HG03354 (cell line): ENCODE data around the gene AQP10.
"Not testable (repeated sequence)": the region's sequence is repeated elsewhere in the genome, so short reads cannot be mapped to it uniquely, and the experiment has no call there.

Experiments used
- ATAC-seq: cut with Tn5 transposase; IDR thresholded peaks from one replicate; pipeline ENCODE4 v1.9.1; 2021; ENCODE audit warnings: mild to moderate bottlenecking; ENCODE audit not compliant: unreplicated experiment, poor library complexity, severe bottlenecking

The AQP10 gene, protein sequence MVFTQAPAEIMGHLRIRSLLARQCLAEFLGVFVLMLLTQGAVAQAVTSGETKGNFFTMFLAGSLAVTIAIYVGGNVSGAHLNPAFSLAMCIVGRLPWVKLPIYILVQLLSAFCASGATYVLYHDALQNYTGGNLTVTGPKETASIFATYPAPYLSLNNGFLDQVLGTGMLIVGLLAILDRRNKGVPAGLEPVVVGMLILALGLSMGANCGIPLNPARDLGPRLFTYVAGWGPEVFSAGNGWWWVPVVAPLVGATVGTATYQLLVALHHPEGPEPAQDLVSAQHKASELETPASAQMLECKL

DNA sequence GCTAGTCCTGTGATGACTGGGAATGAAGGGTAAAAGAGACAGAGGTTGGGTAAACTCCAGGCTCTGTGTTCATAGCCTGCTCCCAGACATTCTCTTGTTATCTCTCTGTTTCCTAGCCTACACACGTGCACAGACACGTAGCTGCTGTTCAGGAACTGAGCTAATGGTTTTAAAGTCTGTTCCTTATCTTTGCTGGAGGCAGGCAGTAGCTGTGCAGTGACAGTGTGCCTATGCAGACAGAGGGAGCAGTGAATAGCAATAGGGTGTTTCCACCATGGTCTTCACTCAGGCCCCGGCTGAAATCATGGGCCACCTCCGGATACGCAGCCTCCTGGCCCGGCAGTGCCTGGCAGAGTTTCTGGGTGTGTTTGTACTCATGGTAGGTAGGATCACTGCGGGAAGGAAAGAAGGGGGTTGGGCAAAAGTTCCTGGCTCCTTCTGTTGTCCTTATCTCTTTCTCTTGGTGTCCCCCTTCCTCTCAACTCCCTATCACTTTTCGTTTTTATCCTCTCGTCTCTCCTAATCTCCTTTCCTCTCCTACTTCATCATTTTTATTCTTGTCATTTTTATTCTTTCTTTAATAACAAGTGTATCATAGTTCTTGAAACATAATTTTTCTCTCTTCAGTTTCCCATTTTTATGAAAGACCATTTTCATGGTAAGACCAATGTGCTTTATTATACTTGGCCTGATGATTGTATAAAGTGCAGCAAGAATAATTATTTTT, at the start of gene AQP10:
TSS of gene AQP10 (plus strand) at position 212 of the 727 bp plus-strand sequence. CDS start at position 275, 63 bp downstream.
- ATAC-seq, result no peak

DNA sequence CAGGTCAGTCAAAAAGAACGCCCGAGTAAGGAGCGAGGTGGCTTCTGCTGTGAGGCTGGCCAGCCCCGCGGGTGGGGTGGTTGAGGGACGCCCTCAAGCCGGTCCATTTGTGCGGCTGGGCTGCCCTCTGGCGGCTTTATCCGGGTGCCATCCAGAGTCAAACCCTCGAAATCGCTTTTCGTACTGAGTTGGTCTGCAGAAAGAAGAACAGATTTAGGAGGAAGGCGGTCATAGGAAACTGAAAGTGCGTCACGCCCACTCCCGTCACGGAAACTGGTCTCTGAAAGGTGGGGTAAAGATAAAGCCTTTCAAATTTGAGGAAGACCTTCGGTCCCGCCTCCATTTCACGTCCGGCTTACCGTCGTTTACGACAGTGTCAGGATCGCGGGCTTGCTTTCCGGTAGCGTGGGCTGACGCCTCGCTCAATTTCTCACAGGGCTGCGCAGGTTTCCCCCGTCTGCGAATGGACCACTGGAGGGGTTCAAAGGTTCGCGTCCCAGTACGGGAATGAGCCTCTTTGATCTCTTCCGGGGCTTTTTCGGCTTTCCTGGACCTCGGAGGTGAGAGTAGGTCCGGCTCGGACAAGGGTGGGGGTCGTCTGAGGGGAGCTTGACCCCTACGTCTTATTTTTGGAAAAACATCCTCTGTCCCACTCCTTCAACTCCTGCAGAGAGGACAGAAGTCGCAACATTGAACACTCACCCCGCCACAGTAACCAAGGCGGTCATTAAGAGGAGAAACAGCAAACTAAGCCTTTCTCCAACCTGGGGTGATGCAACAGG, 48.5 kb upstream of the AQP10 start, which contains the start of gene HAX1:
TSS of gene HAX1 (plus strand) at position 413 of the 782 bp plus-strand sequence. CDS start at position 508, 95 bp downstream.
- peak; percentile 90 for ATAC-seq

DNA sequence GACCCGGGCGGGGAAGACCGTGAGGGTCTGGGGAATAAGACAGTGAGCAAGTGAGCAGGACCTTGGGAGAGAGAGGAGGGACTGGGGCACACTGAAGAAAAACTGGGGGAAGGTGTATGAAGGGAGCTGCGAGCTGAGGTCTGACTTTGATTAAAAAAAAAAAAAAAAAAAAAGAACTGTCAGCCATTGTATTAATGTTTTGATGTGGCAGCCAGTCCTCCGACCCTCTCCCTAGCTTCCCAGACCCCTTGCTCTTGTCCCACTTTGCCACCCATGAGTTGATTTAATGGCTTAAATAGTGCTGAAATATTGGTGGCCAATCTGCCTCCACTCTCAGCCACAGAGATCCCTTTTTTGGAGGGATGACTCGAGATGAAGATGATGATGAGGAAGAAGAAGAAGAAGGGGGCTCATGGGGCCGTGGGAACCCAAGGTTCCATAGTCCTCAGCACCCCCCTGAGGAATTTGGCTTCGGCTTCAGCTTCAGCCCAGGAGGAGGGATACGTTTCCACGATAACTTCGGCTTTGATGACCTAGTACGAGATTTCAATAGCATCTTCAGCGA, 47.8 kb upstream of the AQP10 start:
- ATAC-seq, result no peak

DNA sequence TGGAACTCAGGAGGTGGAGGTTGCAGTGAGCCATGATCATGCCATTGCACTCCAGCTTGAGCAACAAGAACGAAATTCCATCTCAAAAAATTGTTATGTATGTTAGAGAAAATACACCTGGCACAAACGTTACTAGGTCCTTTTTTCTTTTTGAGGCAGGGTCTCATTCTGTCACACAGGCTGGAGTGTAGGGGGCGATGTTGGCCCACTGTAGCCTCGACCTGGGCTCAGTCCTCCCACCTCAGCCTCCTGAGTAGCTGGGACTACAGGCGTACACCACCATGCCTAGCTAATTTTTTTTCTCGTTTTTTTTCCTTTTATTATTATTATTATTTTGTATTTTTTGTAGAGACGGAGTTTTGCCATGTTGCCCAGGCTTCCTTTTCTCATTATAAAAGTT, 44.1 kb upstream of the AQP10 start:
- no peak for ATAC-seq

DNA sequence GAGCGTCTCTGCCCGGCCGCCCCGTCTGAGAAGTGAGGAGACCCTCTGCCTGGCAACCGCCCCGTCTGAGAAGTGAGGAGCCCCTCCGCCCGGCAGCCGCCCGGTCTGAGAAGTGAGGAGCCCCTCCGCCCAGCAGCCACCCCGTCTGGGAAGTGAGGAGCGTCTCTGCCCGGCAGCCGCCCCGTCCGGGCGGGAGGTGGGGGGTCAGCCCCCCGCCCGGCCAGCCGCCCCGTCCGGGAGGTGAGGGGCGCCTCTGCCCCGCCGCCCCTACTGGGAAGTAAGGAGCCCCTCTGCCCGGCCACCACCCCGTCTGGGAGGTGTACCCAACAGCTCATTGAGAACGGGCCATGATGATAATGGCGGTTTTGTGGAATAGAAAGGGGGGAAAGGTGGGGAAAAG, 33.3 kb upstream of the AQP10 start:
- ATAC-seq, result not testable (repeated sequence)

DNA sequence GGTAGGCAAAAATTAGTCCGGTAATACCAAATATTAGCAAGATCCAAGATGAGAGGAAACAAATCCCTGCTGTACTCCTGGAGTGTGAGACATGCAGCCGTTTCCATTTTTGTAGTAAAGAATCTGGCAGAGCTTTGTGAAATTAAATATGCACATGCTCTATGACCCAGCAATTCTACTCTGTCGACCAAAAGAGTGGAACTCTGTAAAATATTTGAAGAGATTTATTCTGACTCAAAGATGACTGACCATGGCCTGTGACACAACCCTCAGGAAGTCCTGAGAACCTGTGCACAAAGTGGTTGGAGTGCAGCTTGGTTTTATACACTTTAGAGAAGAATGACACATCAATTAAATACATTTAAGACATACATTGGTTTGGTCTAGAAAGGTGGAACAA, 32.2 kb upstream of the AQP10 start:
- ATAC-seq, result no peak

DNA sequence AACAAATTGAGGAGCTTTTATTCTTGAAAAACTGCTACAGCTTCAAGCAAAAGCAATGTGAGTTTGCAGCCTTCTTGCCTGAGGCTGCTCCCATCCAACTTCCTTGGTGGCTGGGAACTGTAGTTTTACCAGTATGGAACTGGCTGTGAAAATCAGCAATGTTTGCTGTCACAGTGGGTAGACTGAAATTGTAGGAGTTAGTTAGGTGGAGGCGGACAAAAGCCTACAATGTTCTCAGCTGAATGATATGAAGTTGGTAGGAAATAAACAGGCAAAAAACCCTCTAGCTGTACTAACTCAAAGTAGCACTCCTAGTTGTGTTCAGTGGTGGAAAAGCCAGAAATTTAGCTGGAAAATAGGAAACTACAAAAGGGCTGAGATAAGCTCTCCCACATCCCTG, 30.0 kb upstream of the AQP10 start:
- ATAC-seq, result no peak

DNA sequence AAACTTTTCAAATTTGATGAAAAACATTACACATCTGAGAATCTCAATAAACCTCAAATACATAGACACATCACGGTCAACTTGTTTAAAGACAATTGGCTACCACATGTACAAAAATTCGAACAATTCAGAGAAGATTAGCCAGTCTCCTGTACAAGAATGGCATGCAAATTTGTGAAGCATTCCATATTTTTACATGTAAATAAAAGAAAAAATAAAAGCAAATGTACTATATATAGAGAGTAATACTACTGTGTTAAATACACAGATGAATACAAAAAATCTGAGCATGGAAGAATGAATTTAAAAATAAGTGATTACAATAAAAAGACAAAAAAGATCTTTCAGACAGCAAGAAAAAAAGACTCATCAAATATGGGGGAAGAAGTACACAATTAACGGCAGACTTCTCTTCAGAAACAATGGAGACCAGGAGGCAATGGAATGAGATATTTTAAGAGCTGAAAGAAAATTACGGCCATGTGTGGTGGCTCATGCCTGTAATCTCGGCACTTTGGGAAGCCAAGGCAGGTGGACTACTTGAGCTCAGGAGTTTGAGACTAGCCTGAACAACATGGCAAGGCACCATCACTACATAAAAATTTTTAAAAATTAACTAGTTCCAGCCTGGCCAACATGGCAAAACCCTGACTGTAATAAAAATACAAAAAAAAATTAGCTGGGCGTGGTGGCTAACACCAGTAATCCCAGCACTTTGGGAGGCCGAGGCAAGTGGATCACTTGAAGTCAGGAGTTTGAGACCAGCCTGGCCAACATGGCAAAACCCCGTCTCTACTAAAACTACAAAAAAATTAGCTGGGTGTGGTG, 25.3 kb upstream of the AQP10 start:
- no peak for ATAC-seq

DNA sequence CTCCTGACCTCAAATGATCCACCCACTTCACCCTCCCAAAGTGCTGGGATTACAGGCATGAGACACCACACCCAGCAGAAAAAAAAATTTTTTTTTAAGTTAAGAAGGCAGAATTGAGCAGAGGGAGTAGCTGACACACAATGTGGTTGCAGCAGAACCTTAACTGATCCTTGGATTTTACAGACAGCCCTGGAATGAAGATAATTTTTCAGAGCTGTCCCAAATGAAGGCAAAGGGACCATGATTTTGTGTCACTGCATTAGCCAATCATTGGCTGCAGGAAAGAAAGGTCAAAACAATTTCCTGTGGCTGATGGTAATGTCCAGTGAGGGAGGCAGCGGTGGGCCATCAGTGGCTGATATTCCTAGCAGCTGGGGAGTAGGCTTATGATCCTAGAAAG, 19.3 kb upstream of the AQP10 start:
- no peak for ATAC-seq

DNA sequence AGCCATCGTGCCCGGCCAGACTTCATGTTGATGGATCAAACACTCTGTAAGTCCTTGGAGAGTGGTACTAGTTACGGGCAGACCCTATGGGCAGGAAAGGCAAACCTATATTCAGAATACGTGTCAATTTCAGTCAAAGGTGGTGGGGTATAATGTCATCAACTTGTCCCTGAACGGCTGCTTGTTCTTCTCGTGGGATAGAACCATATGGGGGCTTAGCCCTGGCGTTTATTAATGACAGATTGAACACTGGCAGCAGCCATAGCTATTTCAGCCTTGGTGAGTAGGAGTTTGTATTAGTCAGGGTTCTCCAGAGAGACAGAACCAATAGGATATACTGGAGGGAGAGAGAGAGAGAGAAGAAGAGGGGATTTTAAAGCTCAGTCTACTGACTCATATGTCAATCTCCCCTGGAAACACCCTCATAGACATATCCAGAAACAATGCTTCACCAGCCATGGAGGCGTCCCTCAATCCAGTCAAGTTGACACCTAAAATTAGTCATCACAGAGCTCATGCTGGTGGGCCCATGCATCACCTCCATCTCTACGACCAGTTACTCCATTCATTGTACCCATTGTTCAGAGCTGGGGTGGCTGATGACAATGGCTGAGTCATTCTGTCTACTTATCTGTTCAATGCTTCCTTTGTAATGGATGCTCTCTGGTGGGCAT, 16.1 kb upstream of the AQP10 start:
- ATAC-seq, result no peak

DNA sequence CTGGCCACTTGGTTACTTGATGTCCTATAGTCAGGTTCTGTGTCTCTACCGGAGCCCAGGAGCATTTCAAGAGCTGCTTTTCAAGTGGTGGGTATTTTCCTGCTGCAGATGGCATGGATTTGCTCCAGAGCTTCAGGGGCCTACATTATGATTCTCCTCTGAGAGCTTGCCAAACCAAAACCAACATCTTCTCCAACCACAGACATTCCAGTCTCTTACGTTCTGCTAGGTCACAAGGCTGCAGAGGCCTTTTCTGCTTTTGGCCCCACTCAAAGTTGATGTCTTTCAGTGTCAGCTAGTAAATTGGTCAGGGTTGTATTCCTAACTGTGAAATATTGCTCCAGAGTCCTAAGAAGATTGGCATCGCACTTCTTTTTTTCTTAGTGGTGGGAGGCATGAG, 14.7 kb upstream of the AQP10 start:
- ATAC-seq, result no peak

DNA sequence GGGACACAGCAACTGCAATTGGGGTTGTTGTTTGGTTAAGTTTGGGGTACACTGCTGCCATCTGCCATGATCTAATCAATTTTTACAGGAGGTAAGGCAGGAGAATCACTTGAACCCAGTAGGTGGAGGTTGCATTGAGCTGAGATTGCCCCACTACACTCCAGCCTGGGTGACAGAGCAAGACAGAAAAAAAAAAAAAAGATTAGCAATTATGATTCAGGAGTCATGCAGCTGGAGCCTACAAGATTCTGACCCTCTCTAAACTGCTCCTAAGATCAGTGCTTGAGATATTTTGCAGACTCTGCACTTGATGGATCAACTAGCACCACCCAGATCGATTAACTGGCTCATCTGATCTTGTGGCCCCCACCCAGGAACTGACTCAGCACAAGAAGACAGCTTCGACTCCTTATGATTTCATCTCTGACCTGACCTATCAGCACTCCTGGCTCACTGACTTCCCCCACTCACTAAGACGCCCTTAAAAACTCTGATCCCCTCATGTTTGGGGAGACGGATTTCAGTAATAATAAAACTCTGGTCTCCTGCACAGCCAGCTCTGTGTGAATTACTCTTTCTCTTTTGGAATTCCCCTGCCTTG, 13.1 kb upstream of the AQP10 start:
- ATAC-seq, result not testable (repeated sequence)

DNA sequence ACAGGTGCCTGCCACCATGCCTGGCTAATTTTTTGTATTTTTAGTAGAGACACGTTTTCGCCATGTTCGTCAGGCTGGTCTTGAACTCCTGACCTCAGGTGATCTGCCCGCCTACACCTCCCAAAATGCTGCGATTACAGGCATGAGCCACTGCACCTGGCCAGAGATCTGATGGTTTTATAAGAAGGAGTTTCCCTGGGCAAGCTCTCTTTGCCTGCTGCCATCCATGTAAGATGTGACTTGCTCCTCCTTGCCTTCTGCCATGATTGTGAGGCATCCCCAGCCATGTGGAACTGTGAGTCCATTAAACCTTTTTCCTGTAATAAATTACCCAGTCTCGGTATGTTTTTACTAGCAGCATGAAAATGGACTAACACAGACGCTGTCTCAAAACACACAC, 11.8 kb upstream of the AQP10 start:
- not testable (repeated sequence) for ATAC-seq

DNA sequence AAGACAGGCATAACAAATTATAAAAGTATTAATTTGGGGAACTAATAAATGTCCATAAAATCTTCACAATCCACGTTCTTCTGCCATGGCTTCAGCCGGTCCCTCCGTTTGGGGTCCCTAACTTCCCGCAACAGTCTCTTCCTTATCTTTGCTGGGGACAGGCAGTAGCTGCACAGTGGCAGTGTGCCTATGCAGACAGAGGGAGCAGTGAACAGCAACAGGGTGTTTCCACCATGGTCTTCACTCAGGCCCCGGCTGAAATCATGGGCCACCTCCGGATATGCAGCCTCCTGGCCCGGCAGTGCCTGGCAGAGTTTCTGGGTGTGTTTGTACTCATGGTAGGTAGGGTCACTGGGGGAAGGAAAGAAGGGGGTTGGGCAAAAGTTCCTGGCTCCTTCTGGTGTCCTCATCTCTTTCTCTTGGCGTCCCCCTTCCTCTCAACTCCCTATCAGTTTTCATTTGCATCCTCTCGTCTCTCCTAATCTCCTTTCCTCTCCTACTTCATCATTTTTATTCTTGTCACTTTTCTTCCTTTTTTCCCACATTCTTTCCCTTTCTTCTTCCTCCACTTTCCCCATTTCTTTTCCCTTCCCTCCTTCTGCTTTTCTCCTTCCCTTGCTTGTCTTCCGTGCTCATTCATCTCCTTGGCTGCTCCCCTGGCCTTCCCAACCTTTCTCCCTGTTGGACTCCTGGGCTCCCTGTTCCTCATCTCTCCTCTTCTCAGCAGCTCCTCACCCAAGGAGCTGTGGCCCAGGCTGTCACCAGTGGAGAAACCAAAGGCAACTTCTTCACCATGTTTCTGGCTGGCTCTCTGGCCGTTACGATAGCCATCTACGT, 8.4 kb upstream of the AQP10 start:
- not testable (repeated sequence) for ATAC-seq

DNA sequence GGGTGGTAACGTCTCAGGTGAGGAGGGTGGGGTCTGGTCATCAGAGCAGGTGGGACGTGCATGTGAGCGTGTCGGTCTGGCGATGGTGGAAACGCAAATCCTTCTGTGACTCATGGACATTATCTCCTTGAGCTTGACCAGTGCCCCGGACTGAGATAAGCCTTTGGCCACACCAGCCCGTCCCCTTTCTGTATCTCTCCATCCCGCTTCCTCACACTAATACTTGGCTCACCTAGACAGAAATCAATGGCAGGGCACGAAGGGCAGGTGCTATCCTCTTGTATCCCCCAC, 7.9 kb upstream of the AQP10 start:
- no peak for ATAC-seq

DNA sequence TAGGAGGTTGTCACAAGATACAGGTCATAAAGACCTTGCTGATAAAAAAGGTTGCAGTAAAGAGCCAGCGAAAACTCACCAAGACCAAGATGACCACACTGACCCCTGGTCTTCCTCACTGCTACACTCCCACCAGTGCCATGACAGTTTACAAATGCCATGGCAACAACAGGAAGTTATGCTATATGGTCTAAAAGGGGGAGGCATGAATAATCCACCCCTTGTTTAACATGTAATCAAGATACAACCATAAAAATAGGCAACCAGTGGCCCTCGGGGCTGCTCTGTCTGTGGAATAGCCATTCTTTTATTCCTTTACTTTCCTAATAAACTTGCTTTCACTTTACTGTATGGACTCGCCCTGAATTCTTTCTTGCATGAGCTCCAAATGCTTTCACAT, 6.7 kb upstream of the AQP10 start:
- ATAC-seq, result not testable (repeated sequence)

DNA sequence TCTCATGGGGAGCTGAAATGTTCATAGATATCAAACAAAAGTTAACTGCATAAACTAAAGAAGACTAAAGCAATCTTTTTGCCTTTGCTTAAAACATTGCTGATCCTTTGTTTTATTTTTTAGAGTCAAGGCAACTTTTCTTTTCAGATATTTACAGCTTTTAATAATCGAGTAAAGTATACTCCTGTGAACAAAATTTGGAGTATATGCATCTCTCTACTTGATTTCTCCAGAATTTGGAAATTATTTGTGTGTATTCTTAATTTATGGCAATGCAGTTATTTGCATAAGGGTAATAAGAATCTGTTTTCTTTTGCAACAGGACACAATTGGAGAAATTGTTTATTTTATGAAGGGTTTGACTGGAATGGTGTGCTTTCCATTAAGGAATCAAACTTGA, 4.2 kb upstream of the AQP10 start:
- ATAC-seq, result no peak

DNA sequence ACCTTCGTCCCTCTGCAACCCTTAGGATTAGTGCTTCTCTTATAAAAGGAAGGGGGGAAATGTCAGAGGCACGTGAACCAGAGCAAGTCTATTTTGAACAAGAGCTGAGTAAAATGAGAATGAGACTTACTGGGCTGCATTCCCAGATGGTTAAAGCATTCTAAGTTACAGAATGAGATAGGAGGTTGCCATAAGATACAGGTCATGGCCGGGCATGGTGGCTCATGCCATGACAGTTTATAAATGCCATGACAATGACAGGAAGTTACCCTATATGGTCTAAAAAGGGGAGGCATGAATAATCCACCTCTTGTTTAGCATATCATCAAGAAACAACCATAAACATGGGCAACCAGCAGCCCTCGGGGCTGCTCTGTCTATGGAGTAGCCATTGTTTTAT, 2.5 kb upstream of the AQP10 start:
- no peak for ATAC-seq
